ENCODE data around the gene KLK11.

The KLK11 gene

GRCh38 chr19:51002089-51002532 is 24.3 kb downstream of the KLK11 start:
- no peak for ATAC-seq
- TF ChIP-seq RARB (CRISPR knock-in tag; IDR thresholded peaks at IDR 0.05) (no peak), ARNTL (CRISPR knock-in tag; IDR thresholded peaks at IDR 0.05; ENCODE audit: borderline replicate concordance, low read depth) (no peak), ZNF565 (CRISPR knock-in tag; conservative IDR thresholded peaks at IDR 0.05; ENCODE audit: low read depth) (no peak), CSRNP3 (CRISPR knock-in tag; IDR thresholded peaks at IDR 0.05) (no peak), TSHZ2 (CRISPR knock-in tag; IDR thresholded peaks at IDR 0.05) (no peak), GLIS3 (CRISPR knock-in tag; IDR thresholded peaks at IDR 0.05) (no peak), TOX (CRISPR knock-in tag; IDR thresholded peaks at IDR 0.05; ENCODE audit: borderline replicate concordance) (no peak), ZFP3 (CRISPR knock-in tag; IDR thresholded peaks at IDR 0.05) (no peak), ZNF8 (CRISPR knock-in tag; IDR thresholded peaks at IDR 0.05) (no peak), ZFP30 (CRISPR knock-in tag; IDR thresholded peaks at IDR 0.05) (no peak), SNAI2 (CRISPR knock-in tag; IDR thresholded peaks at IDR 0.05) (no peak), POU6F1 (CRISPR knock-in tag; IDR thresholded peaks at IDR 0.05; ENCODE audit: borderline replicate concordance, low read depth) (no peak), OSR1 (CRISPR knock-in tag; IDR thresholded peaks at IDR 0.05) (no peak), ESRRG (CRISPR knock-in tag; IDR thresholded peaks at IDR 0.05) (no peak), PPARA (CRISPR knock-in tag; IDR thresholded peaks at IDR 0.05; ENCODE audit: borderline replicate concordance) (no peak), CSDC2 (CRISPR knock-in tag; IDR thresholded peaks at IDR 0.05) (no peak), ZC3H10 (CRISPR knock-in tag; IDR thresholded peaks at IDR 0.05) (no peak), PATZ1 (CRISPR knock-in tag; IDR thresholded peaks at IDR 0.05; ENCODE audit: borderline replicate concordance) (no peak)

- no peak for ATAC-seq
- TF ChIP-seq ZNF70 (CRISPR knock-in tag; IDR thresholded peaks at IDR 0.05) (no peak), SNAI2 (CRISPR knock-in tag; IDR thresholded peaks at IDR 0.05) (no peak), POU6F1 (CRISPR knock-in tag; IDR thresholded peaks at IDR 0.05; ENCODE audit: borderline replicate concordance, low read depth) (no peak), RARB (CRISPR knock-in tag; IDR thresholded peaks at IDR 0.05) (no peak), ZNF565 (CRISPR knock-in tag; conservative IDR thresholded peaks at IDR 0.05; ENCODE audit: low read depth) (no peak), ZFP3 (CRISPR knock-in tag; IDR thresholded peaks at IDR 0.05) (no peak), CSRNP3 (CRISPR knock-in tag; IDR thresholded peaks at IDR 0.05) (no peak), ZFP30 (CRISPR knock-in tag; IDR thresholded peaks at IDR 0.05) (no peak)
These were observed 24.9 kb downstream of the KLK11 start, which contains the start of gene KLK8 for GRCh38 chr19:51001515-51001914. KLK8 (minus strand) TSS chr19:51001604; CDS start chr19:51001167, 437 bp downstream.
